IPS-20b (cell line): ENCODE results near the gene ABCA7.

Experiments
- H3K27ac ChIP-seq: one replicate; pipeline ENCODE4 v1.5.1; 2013; ENCODE audit warnings: low read length
- H3K27me3 ChIP-seq: 2 replicates; pipeline ENCODE4 v1.6.1; 2013; ENCODE audit warnings: mild to moderate bottlenecking, low read length, inconsistent platforms; ENCODE audit not compliant: insufficient read depth
- H3K36me3 ChIP-seq: 2 replicates; pipeline ENCODE4 v1.6.1; 2013; ENCODE audit warnings: low read depth, mild to moderate bottlenecking, inconsistent platforms, low read length, moderate library complexity; ENCODE audit not compliant: insufficient read depth
- H3K4me1 ChIP-seq: 2 replicates; pipeline ENCODE4 v1.6.1; 2013; ENCODE audit warnings: mild to moderate bottlenecking, control low read depth, inconsistent platforms, low read length, moderate library complexity; ENCODE audit not compliant: insufficient read depth
- H3K4me3 ChIP-seq: 2 replicates; pipeline ENCODE4 v1.5.1; 2013; ENCODE audit warnings: mild to moderate bottlenecking, low read length, inconsistent platforms
- H3K9ac ChIP-seq: 2 replicates; pipeline ENCODE4 v1.6.1; 2013; ENCODE audit warnings: low read depth, mild to moderate bottlenecking, inconsistent platforms, low read length, moderate library complexity
- H3K9me3 ChIP-seq: 2 replicates; pipeline ENCODE4 v1.6.1; 2013; ENCODE audit warnings: mild to moderate bottlenecking, low read depth, low read length, inconsistent platforms; ENCODE audit not compliant: insufficient read depth

Gene ABCA7

GRCh38 chr19:1006711-1007398 is 33.1 kb upstream of the ABCA7 start:
- H3K4me3 ChIP-seq, result no peak overlapping the region
- no peak overlapping the region for H3K27ac ChIP-seq
- peaks cover 6% of the 10 kb centered on the region for H3K27me3 ChIP-seq
- peaks cover 14% of the 10 kb centered on the region; the same call in 1 of the 2 replicates for H3K36me3 ChIP-seq
- H3K4me1 ChIP-seq, result no peaks in the 10 kb centered on the region
- H3K9ac ChIP-seq, result no peak overlapping the region
- no peaks in the 10 kb centered on the region for H3K9me3 ChIP-seq

- H3K9ac ChIP-seq, result no peak overlapping the region
- no peak overlapping the region for H3K27ac ChIP-seq
- peaks cover 20% of the 10 kb centered on the region; the same call in 1 of the 2 replicates for H3K36me3 ChIP-seq
- no peaks in the 10 kb centered on the region for H3K9me3 ChIP-seq
- 0 out of 2 replicates have a peak, but pooled peaks cover under 1% of the 10 kb centered on the region for H3K27me3 ChIP-seq
- no peak overlapping the region for H3K4me3 ChIP-seq
- H3K4me1 ChIP-seq, result no peaks in the 10 kb centered on the region
These were observed 32.3 kb upstream of the ABCA7 start for GRCh38 chr19:1007399-1008251.

GRCh38 chr19:1008268-1009040 is 31.5 kb upstream of the ABCA7 start:
- no peak overlapping the region for H3K9ac ChIP-seq
- no peaks in the 10 kb centered on the region for H3K4me1 ChIP-seq
- peaks cover 27% of the 10 kb centered on the region for H3K36me3 ChIP-seq
- H3K27me3 ChIP-seq, result no peaks in the 10 kb centered on the region
- H3K9me3 ChIP-seq, result no peaks in the 10 kb centered on the region
- H3K27ac ChIP-seq, result no peak overlapping the region
- H3K4me3 ChIP-seq, result no peak overlapping the region

GRCh38 chr19:1009041-1009980 is 30.6 kb upstream of the ABCA7 start:
- no peaks in the 10 kb centered on the region for H3K27me3 ChIP-seq
- H3K9me3 ChIP-seq, result no peaks in the 10 kb centered on the region
- peaks cover 36% of the 10 kb centered on the region for H3K36me3 ChIP-seq
- H3K4me3 ChIP-seq, result no peak overlapping the region
- H3K27ac ChIP-seq, result no peak overlapping the region
- no peaks in the 10 kb centered on the region for H3K4me1 ChIP-seq
- H3K9ac ChIP-seq, result no peak overlapping the region

- Histone ChIP-seq H3K27me3 (no peaks in the 10 kb centered on the region), H3K9ac (no peak overlapping the region), H3K4me3 (no peak overlapping the region), H3K9me3 (no peaks in the 10 kb centered on the region), H3K36me3 (peaks cover 36% of the 10 kb centered on the region), H3K4me1 (no peaks in the 10 kb centered on the region), H3K27ac (no peak overlapping the region)
These were observed 29.8 kb upstream of the ABCA7 start for GRCh38 chr19:1009981-1010538.

GRCh38 chr19:1010586-1011510 is 29.1 kb upstream of the ABCA7 start:
- Histone ChIP-seq H3K27me3 (no peaks in the 10 kb centered on the region), H3K4me3 (no peak overlapping the region), H3K9ac (no peak overlapping the region), H3K36me3 (peaks cover 36% of the 10 kb centered on the region), H3K27ac (no peak overlapping the region), H3K4me1 (no peaks in the 10 kb centered on the region), H3K9me3 (no peaks in the 10 kb centered on the region)

GRCh38 chr19:1011831-1012333 is 28.0 kb upstream of the ABCA7 start:
- no peaks in the 10 kb centered on the region for H3K27me3 ChIP-seq
- peaks cover 6% of the 10 kb centered on the region; the same call in 1 of the 2 replicates for H3K4me1 ChIP-seq
- H3K4me3 ChIP-seq, result no peak overlapping the region
- no peaks in the 10 kb centered on the region for H3K9me3 ChIP-seq
- H3K9ac ChIP-seq, result no peak overlapping the region
- H3K27ac ChIP-seq, result no peak overlapping the region
- H3K36me3 ChIP-seq, result peaks cover 36% of the 10 kb centered on the region

- Histone ChIP-seq H3K36me3 (peaks cover 36% of the 10 kb centered on the region), H3K4me3 (no peak overlapping the region), H3K27me3 (no peaks in the 10 kb centered on the region), H3K27ac (no peak overlapping the region), H3K4me1 (peaks cover 6% of the 10 kb centered on the region; the same call in 1 of the 2 replicates), H3K9ac (no peak overlapping the region), H3K9me3 (no peaks in the 10 kb centered on the region)
These were observed 27.6 kb upstream of the ABCA7 start for GRCh38 chr19:1012334-1012733.

- Histone ChIP-seq H3K36me3 (peaks cover 40% of the 10 kb centered on the region), H3K9ac (no peak overlapping the region), H3K27ac (no peak overlapping the region), H3K27me3 (no peaks in the 10 kb centered on the region), H3K4me3 (no peak overlapping the region), H3K9me3 (no peaks in the 10 kb centered on the region), H3K4me1 (peaks cover 6% of the 10 kb centered on the region; the same call in 1 of the 2 replicates)
These were observed 26.7 kb upstream of the ABCA7 start for GRCh38 chr19:1013218-1013617.
